Tibial artery (tissue), 4 donors: ENCODE results near the gene SBF2.

Source experiments
- DNase-seq, 2 donors: peaks; one replicate each; pipeline ENCODE4 v3.0.0-alpha.2; 2019
- H3K27ac ChIP-seq, 2 donors: fragments of 200-600 bp; sonication (generic) in 1 of 2; 1 replicate in 1 of 2; 2 replicates in 1 of 2; pipeline ENCODE4 v1.5.1; 2018 to 2019; ENCODE audit warnings: mild to moderate bottlenecking in 1 of 2
- H3K27me3 ChIP-seq, 2 donors: fragments of 200-600 bp; sonication (generic) in 1 of 2; one replicate each; pipeline versions ENCODE4 v1.5.1 to v1.6.0; 2016 to 2019
- H3K36me3 ChIP-seq, 3 donors: fragments of 200-600 bp; sonication (generic) in 2 of 3; one replicate each; pipeline ENCODE4 v1.5.1; 2016 to 2019; ENCODE audit warnings: mild to moderate bottlenecking in 2 of 3
- H3K4me1 ChIP-seq, 4 donors: fragments of 200-600 bp; sonication (generic) in 2 of 4; 1 replicate in 3 of 4; 2 replicates in 1 of 4; pipeline ENCODE4 v1.5.1; 2016 to 2019
- H3K4me3 ChIP-seq, 2 donors: fragments of 200-600 bp; sonication (generic) in 1 of 2; 1 replicate in 1 of 2; 2 replicates in 1 of 2; pipeline ENCODE4 v1.5.1; 2018 to 2019; ENCODE audit warnings: mild to moderate bottlenecking in 2 of 2
- H3K9me3 ChIP-seq, 3 donors: fragments of 200-600 bp; sonication (generic) in 1 of 3; one replicate each; pipeline ENCODE4 v1.5.1; 2016 to 2019
- intact Hi-C: fragments of 100-400 bp; cut with DNase I; formaldehyde crosslinking; loops from one replicate; pipeline ENCODE4 v1.15.0; 2023; ENCODE audit warnings: low total_unique reads
- TF ChIP-seq, protein P1 (sequence below), 2 experiments: fragments of 200-600 bp in 1 of 2; fragments of 450-650 bp in 1 of 2; IDR thresholded peaks; one replicate each; pipeline ENCODE4 v1.5.1; 2017 to 2019; ENCODE audit warnings: antibody characterized with exemption in 2 of 2, mild to moderate bottlenecking in 1 of 2, moderate library complexity in 1 of 2

Gene SBF2

DNA sequence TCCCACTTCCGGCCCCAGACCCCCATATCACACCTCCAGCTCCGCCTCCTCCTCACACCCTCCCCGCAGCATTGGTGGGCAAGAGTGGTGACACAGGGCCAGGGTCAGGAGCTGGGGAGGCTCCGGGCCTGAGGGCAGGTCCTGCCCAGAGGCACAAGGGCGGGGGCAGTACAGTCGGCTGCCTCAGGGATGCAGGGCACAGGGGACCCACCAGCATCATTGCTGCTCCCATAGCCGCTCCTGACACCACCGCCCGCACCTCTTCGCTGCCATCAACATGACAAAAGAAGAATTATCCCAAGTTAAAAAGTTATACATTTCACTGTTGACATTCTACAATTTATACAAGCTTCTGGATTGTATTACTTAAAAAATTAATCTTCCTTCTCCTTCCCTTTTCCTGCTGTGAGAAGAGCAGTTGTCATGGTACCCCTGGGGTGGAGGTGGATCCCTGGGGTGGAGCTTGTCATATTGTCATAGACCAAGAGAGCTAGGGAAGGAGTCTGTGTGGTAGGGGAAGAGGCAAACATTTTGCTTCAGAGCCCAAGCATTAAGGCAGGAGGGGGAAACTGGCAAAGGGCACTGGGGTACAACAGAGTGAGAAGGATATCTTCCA, 4.1 kb downstream of the SBF2 start:
- peaks cover 0 to 50% (median 20%) of the 10 kb centered on the region in 4 donors for H3K4me1 ChIP-seq
- intact Hi-C loops, result loop anchor here (5.0 kb wide), 1 partner anchor 68 kb away; no protein-coding TSS in a partner anchor
- no peaks in the 10 kb centered on the region for H3K36me3 ChIP-seq
- H3K9me3 ChIP-seq, result no peaks in the 10 kb centered on the region
- H3K27ac ChIP-seq, result no peak overlapping the region
- no peaks in the 10 kb centered on the region for H3K27me3 ChIP-seq
- TF ChIP-seq, protein P1, sequence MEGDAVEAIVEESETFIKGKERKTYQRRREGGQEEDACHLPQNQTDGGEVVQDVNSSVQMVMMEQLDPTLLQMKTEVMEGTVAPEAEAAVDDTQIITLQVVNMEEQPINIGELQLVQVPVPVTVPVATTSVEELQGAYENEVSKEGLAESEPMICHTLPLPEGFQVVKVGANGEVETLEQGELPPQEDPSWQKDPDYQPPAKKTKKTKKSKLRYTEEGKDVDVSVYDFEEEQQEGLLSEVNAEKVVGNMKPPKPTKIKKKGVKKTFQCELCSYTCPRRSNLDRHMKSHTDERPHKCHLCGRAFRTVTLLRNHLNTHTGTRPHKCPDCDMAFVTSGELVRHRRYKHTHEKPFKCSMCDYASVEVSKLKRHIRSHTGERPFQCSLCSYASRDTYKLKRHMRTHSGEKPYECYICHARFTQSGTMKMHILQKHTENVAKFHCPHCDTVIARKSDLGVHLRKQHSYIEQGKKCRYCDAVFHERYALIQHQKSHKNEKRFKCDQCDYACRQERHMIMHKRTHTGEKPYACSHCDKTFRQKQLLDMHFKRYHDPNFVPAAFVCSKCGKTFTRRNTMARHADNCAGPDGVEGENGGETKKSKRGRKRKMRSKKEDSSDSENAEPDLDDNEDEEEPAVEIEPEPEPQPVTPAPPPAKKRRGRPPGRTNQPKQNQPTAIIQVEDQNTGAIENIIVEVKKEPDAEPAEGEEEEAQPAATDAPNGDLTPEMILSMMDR (IDR thresholded peaks at IDR 0.05), result no peak
- no peak overlapping the region for H3K4me3 ChIP-seq
- no peak for DNase-seq

DNA sequence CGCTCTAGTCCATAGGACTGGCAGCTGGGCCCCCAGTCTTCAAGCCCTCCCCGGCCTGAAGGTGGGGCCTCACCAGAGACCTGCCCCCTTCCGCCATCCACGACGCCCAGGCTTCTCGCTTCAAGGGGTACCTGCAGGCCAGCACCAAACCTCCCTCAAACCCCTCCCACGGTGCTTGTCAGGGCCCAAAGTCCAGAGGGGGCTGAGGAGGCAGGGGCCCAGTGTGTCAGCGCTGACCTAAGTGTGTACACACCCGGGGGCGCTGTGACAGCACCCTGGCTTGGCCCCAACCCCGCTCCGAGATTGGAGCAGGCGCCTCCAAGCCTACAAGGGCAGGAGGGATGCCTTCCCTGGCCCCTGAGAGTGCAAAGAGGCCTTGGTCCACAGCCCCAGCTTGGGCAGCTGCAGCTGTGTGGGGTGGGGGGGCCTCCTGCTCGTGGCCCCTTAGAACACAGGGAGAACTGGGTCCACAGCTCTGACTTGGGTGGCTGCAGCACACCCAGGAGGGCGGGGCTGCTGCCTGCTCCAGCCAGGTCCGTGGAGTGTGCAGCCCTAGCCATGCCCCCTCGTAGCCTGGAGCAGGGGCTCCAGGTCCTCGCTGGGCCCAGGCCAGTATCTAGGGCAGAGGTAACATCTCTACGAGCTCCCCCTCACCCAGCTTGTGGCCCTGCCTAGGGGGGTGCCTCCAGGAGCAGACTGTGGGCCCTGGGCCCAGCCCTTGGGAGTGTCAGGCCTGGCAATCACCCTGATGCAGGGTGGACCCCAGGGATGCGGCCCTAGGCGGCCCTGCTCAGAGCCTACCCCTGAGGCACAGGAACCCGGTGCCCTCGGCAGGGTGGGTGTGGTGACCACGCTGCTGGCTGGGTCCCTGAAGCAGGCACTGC, 4.9 kb downstream of the SBF2 start:
- no peaks in the 10 kb centered on the region for H3K9me3 ChIP-seq
- no peaks in the 10 kb centered on the region for H3K36me3 ChIP-seq
- H3K27ac ChIP-seq, result no peak overlapping the region
- no peak overlapping the region for H3K4me3 ChIP-seq
- TF ChIP-seq, protein P1 (IDR thresholded peaks at IDR 0.05), result no peak
- DNase-seq, result no peak
- no peaks in the 10 kb centered on the region for H3K27me3 ChIP-seq
- H3K4me1 ChIP-seq, result peaks cover 0 to 46% (median 20%) of the 10 kb centered on the region in 4 donors
- intact Hi-C loops, result no loop called here

DNA sequence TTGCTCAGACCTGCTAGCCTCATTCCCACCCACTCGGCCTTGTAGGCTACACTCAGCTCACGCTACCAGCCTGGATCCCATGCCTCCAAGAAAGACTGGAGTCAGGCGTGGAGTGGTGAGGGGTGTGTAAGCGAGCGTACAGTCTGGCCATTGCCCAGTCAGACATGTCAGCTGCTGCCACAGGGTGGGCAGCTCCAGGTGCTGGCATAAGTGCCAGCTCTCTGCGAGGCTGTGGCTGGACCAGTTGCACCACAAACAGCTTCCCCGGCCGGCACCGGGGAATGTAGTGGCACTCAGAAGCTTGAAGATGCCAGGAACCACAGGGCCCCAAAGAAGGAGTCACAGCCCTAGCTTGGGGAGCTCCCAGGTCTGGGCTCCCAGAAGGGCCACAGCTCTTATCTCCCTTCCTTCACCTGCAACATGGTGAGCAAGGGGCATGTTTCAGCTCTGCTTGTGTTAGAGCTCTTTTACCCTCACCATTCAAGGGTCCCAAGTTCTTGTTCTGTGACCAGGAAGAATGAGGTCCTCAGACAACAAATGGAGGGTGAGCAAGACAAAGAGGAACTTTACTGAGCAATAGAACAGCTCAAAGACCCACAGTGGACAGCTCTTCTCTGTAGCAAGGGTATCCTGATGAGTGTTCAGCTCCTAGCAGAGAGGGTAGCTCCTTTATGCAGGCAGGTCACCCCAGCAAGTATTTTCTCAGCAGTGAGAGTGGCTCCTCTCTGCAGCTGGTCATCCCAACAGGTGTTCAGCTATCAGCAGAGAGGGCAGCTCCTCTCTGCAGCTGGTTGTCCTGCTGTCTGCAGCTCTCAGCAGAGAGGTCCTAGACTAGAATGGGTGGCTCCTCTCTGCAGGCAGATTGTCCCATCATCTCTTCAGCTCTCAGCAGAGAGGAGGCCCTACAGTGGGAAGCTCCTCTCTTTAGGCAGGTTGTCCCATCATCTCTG, 6.0 kb downstream of the SBF2 start:
- H3K9me3 ChIP-seq, result no peaks in the 10 kb centered on the region
- no peak overlapping the region for H3K4me3 ChIP-seq
- TF ChIP-seq, protein P1 (IDR thresholded peaks at IDR 0.05), result no peak
- no peaks in the 10 kb centered on the region for H3K27me3 ChIP-seq
- H3K36me3 ChIP-seq, result no peaks in the 10 kb centered on the region
- H3K4me1 ChIP-seq, result peaks cover 0 to 44% (median 20%) of the 10 kb centered on the region in 4 donors
- intact Hi-C loops, result no loop called here
- DNase-seq, result no peak
- H3K27ac ChIP-seq, result no peak overlapping the region

DNA sequence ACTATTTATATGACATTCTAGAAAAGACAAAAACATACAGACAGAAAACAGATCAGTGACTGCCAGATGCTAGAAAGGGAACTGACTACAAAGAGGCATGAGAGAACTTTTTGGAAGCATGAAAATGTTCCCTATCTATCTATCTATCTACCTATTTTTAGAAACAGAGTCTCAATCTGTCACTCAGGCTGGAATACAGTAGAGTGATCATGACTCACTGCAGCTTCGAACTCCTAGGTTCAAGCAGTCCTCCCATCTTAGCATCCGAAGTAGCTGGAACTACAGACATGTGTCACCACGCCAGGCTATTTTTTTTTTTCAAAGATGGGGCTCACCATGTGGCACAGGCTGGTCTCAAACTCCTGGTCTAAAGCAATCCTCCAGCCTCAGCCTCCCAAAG, 6.9 kb downstream of the SBF2 start:
- H3K9me3 ChIP-seq, result no peaks in the 10 kb centered on the region
- no peaks in the 10 kb centered on the region for H3K27me3 ChIP-seq
- TF ChIP-seq, protein P1 (IDR thresholded peaks at IDR 0.05), result no peak
- H3K4me3 ChIP-seq, result no peak overlapping the region
- intact Hi-C loops, result no loop called here
- DNase-seq, result no peak
- no peak overlapping the region for H3K27ac ChIP-seq
- no peaks in the 10 kb centered on the region for H3K36me3 ChIP-seq
- peaks cover 0 to 35% (median 16%) of the 10 kb centered on the region in 4 donors for H3K4me1 ChIP-seq

DNA sequence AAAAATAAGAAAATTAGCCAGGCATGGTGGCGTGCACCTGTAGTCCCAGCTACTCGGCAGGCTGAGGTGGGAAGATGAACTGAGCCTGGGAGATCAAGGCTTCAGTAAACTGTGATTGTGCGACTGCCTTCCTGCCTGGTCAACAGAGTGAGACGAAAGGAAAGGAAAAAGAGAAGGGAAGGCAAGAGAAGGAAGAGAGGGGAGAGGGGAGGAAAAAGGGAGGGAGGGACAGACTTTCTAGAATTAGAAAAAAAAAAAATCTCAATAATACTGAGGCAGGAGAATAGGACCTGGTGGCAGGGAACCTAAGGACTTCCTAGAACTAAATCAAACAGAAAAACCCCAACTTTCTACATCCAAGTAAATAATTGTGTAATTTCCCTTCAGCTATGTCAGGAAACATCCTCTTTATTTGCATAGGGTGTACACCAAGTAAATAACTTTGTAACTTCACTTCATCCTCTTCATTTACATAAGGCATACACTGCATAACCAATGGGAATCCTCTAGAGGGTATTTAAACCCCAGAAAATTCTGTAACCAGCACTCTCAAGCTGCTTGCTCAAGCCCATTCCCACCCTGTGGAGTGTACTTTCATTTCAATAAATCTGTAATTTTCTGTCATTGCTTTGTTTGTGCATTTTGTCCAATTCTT, 8.7 kb downstream of the SBF2 start:
- TF ChIP-seq, protein P1 (IDR thresholded peaks at IDR 0.05), result no peak
- Histone ChIP-seq H3K27me3 (no peaks in the 10 kb centered on the region), H3K4me3 (no peak overlapping the region), H3K36me3 (no peaks in the 10 kb centered on the region), H3K27ac (no peak overlapping the region), H3K9me3 (no peaks in the 10 kb centered on the region), H3K4me1 (peaks cover 0 to 28% (median 13%) of the 10 kb centered on the region in 4 donors)
- intact Hi-C loops, result no loop called here
- no peak for DNase-seq
